ENCODE results near the gene SMARCC1. TPM values are rescaled to one million over a fixed set of nuclear protein-coding genes. Genes with fewer than 3 reads are reported as not detected.
A peak's percentile ranks its signal among the peaks of the same experiment; 100 is the strongest.
"Not testable (repeated sequence)": the region's sequence is repeated elsewhere in the genome, so short reads cannot be mapped to it uniquely, and the experiment has no call there.

Gene SMARCC1
- total RNA-seq, 1 donor from 2014 or later = 148 TPM

- H3K27me3 Mint-ChIP-seq; H3K27ac Mint-ChIP-seq; H3K4me1 Mint-ChIP-seq; H3K4me3 Mint-ChIP-seq; DNase-seq; intact Hi-C loops (cut with micrococcal nuclease); H3K9me3 Mint-ChIP-seq: not testable (repeated sequence)
- H3K36me3 Mint-ChIP-seq (ENCODE audit: low read depth) = peaks cover 26% of the 10 kb centered on the region
Observed at GRCh38 chr3:47750811-47751354, 30.8 kb downstream of the SMARCC1 start.

DNA sequence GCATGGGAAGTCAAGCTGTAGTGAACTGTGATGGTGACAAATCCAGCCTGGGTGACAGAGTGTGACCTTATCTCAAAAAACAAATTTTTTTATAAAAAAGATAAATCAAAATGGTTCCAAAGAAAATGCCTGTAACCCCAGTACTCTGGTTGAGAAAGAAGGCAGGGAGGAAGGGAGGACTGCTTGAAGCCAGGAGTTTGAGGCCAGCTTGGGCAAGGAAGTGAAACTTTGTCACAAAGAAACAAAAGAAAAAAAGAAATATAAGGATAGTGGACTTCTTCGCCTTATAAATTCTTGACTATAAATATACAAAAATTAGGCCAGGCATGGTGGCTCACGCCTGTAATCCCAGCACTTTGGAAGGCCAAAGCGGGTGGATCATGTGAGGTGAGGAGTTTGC, 34.1 kb downstream of the SMARCC1 start:
- no peaks in the 10 kb centered on the region for H3K9me3 Mint-ChIP-seq
- peaks cover 32% of the 10 kb centered on the region for H3K36me3 Mint-ChIP-seq (ENCODE audit: low read depth)

GRCh38 chr3:47746264-47746663, 35.4 kb downstream of the SMARCC1 start:
- intact Hi-C loops (cut with micrococcal nuclease) = no loop called here
- no peak overlapping the region for H3K4me3 Mint-ChIP-seq

More for the DNA sequence above, 34.1 kb downstream of the SMARCC1 start:
- intact Hi-C loops (cut with micrococcal nuclease) = no loop called here
- no peaks in the 10 kb centered on the region for H3K27me3 Mint-ChIP-seq
- no peak for DNase-seq
- no peaks in the 10 kb centered on the region for H3K4me1 Mint-ChIP-seq
- no peak overlapping the region for H3K27ac Mint-ChIP-seq
- no peak overlapping the region for H3K4me3 Mint-ChIP-seq

GRCh38 chr3:47743855-47744254, 37.8 kb downstream of the SMARCC1 start:
- Mint-ChIP-seq H3K36me3 (ENCODE audit: low read depth) (peaks cover 22% of the 10 kb centered on the region), H3K4me3 (no peak overlapping the region), H3K4me1 (peaks cover 7% of the 10 kb centered on the region), H3K27me3 (no peaks in the 10 kb centered on the region), H3K9me3 (no peaks in the 10 kb centered on the region), H3K27ac (no peak overlapping the region)
- intact Hi-C loops (cut with micrococcal nuclease) = no loop called here
- DNase-seq = no peak

More at GRCh38 chr3:47746264-47746663, 35.4 kb downstream of the SMARCC1 start:
- Mint-ChIP-seq H3K9me3 (no peaks in the 10 kb centered on the region), H3K36me3 (ENCODE audit: low read depth) (peaks cover 29% of the 10 kb centered on the region), H3K27ac (no peak overlapping the region), H3K27me3 (no peaks in the 10 kb centered on the region), H3K4me1 (peaks cover 3% of the 10 kb centered on the region)
- no peak for DNase-seq

DNA sequence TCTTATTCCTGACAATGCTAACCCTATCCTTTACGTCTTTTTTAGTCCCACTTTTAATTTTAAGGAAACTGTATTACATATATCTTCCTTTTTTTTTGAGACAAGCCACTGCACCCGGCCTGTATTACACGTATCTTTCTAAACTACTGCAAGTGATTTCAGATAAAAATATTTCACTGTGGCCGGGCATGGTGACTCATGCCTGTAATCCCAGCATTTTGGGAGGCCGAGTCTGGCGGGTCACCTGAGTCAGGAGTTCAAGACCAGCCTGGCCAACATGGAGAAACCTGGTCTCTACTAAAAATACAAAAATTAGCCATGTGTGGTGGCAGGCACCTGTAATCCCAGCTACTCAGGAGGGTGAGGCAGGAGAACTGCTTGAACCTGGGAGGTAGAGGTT, 38.3 kb downstream of the SMARCC1 start:
- intact Hi-C loops (cut with micrococcal nuclease); H3K27me3 Mint-ChIP-seq; H3K4me1 Mint-ChIP-seq; DNase-seq; H3K9me3 Mint-ChIP-seq; H3K27ac Mint-ChIP-seq; H3K4me3 Mint-ChIP-seq: not testable (repeated sequence)
- peaks cover 19% of the 10 kb centered on the region for H3K36me3 Mint-ChIP-seq (ENCODE audit: low read depth)

GRCh38 chr3:47741925-47742324, 39.8 kb downstream of the SMARCC1 start:
- peaks cover 10% of the 10 kb centered on the region for H3K4me1 Mint-ChIP-seq
- H3K27ac Mint-ChIP-seq = no peak overlapping the region
- peaks cover 21% of the 10 kb centered on the region for H3K36me3 Mint-ChIP-seq (ENCODE audit: low read depth)
- no peaks in the 10 kb centered on the region for H3K27me3 Mint-ChIP-seq
- no peaks in the 10 kb centered on the region for H3K9me3 Mint-ChIP-seq
- intact Hi-C loops (cut with micrococcal nuclease) = no loop called here
- DNase-seq = no peak
- no peak overlapping the region for H3K4me3 Mint-ChIP-seq

- Mint-ChIP-seq H3K9me3 (no peaks in the 10 kb centered on the region), H3K27ac (no peak overlapping the region), H3K4me1 (peaks cover 7% of the 10 kb centered on the region), H3K4me3 (no peak overlapping the region), H3K36me3 (ENCODE audit: low read depth) (peaks cover 51% of the 10 kb centered on the region), H3K27me3 (no peaks in the 10 kb centered on the region)
- no peak for DNase-seq
- intact Hi-C loops (cut with micrococcal nuclease) = loop anchor here (10.0 kb wide), 1 partner anchor 53 kb away; the partner anchor contains the start of gene SMARCC1
Observed at GRCh38 chr3:47732143-47732542, 49.5 kb downstream of the SMARCC1 start.

DNA sequence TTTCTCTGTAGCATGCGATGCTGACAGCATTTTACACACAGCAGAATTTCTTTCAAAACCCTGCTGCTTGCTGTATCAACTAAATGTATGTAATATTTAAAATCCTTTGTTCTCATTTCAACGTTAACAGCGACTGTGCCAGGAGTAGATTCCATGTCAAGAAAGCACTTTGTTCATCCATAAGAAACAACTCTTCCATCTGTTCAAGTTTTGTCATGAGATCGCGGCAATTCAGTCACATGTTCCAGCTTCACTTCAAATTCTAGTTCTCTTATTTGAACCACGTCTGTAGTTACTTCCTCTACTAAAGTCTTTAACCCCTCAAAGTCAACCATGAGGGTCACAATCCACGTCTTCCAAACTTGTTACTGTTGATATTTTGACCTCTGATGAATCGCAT, 50.6 kb downstream of the SMARCC1 start:
- no peak overlapping the region for H3K27ac Mint-ChIP-seq
- peaks cover 56% of the 10 kb centered on the region for H3K36me3 Mint-ChIP-seq (ENCODE audit: low read depth)
- H3K9me3 Mint-ChIP-seq = no peaks in the 10 kb centered on the region
- intact Hi-C loops (cut with micrococcal nuclease) = loop anchor here (10.0 kb wide), 1 partner anchor 54 kb away; the partner anchor contains the start of gene SMARCC1
- peaks cover 8% of the 10 kb centered on the region for H3K4me1 Mint-ChIP-seq
- no peak overlapping the region for H3K4me3 Mint-ChIP-seq
- no peak for DNase-seq
- no peaks in the 10 kb centered on the region for H3K27me3 Mint-ChIP-seq

- Mint-ChIP-seq H3K4me1 (peaks cover 8% of the 10 kb centered on the region), H3K9me3 (no peaks in the 10 kb centered on the region), H3K27ac (peak overlapping the region; percentile 3), H3K36me3 (ENCODE audit: low read depth) (peaks cover 34% of the 10 kb centered on the region), H3K27me3 (no peaks in the 10 kb centered on the region), H3K4me3 (no peak overlapping the region)
- intact Hi-C loops (cut with micrococcal nuclease) = loop anchor here (1.0 kb wide), 1 partner anchor 18 kb away; no protein-coding TSS in a partner anchor
- DNase-seq = peak; percentile 50
Observed at GRCh38 chr3:47722859-47723258, 58.8 kb downstream of the SMARCC1 start.

DNA sequence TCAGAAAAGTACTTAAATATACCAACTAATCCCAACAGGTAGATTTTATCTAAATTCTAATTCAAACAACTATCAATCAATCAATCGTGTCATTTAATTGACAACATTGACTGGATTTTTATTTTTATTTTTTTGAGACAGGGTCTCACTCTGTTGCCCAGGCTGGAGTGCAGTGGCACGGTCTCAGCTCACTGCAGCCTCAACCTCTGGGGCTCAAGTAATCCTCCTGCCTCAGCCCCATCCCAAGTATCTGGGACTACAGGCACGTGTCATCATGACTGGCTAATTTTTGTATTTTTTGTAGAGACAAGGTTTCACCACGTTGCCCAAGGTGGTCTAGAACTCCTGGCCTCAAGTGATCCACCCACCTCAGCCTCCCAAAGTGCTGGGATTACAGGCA, 64.2 kb downstream of the SMARCC1 start:
- H3K27me3 Mint-ChIP-seq; DNase-seq; H3K27ac Mint-ChIP-seq; H3K4me1 Mint-ChIP-seq; H3K9me3 Mint-ChIP-seq; intact Hi-C loops (cut with micrococcal nuclease); H3K4me3 Mint-ChIP-seq: not testable (repeated sequence)
- H3K36me3 Mint-ChIP-seq (ENCODE audit: low read depth) = peaks cover 35% of the 10 kb centered on the region

DNA sequence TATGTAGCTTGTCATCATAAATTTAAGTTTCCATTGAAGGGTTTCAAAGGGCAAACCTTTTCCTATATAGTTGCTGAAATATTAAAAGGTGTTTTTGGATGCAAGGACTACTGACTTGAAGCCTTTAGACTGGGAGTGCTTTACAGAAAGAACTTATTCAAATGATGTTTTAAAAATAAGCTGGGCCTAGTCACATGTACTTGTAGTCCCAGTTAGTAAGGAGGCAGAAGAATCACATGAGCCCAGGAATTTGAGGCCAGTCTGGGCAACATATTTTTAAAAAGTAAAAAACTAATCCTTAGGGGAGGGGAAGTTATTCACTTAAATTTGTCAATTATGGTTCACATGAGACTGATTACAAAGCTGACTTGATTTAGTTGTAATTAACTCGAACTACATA, 65.0 kb downstream of the SMARCC1 start:
- no peak overlapping the region for H3K4me3 Mint-ChIP-seq
- H3K9me3 Mint-ChIP-seq = no peaks in the 10 kb centered on the region
- peak overlapping the region; percentile 16 for H3K27ac Mint-ChIP-seq
- no peaks in the 10 kb centered on the region for H3K27me3 Mint-ChIP-seq
- H3K4me1 Mint-ChIP-seq = peaks cover 7% of the 10 kb centered on the region
- intact Hi-C loops (cut with micrococcal nuclease) = no loop called here
- no peak for DNase-seq
- H3K36me3 Mint-ChIP-seq (ENCODE audit: low read depth) = peaks cover 37% of the 10 kb centered on the region

DNA sequence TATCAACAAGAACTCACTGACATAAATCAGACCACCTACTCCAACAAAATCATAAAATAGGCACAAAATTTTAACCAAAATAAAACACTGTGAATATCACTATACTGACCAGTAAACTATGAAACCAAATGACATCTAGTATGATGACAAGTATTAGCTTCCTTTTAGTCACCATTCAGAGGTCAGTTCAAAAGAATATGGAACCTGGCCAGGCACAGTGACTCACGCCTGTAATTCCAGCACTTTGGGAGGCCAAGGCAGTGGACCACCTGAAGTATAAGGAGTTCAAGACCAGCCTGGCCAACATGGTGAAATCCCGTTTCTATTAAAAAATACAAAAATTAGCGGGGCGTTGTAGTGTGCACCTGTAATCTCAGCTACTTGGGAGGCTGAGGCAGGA, 65.8 kb downstream of the SMARCC1 start:
- no peak overlapping the region for H3K27ac Mint-ChIP-seq
- intact Hi-C loops (cut with micrococcal nuclease) = no loop called here

GRCh38 chr3:47714606-47715005, 67.1 kb downstream of the SMARCC1 start:
- H3K4me3 Mint-ChIP-seq = no peak overlapping the region
- peaks cover 7% of the 10 kb centered on the region for H3K4me1 Mint-ChIP-seq
- DNase-seq = no peak
- H3K27me3 Mint-ChIP-seq = no peaks in the 10 kb centered on the region
- no peak overlapping the region for H3K27ac Mint-ChIP-seq
- peaks cover 42% of the 10 kb centered on the region for H3K36me3 Mint-ChIP-seq (ENCODE audit: low read depth)
- no peaks in the 10 kb centered on the region for H3K9me3 Mint-ChIP-seq
- intact Hi-C loops (cut with micrococcal nuclease) = no loop called here

More for the DNA sequence above, 65.8 kb downstream of the SMARCC1 start:
- no peak for DNase-seq
- Mint-ChIP-seq H3K4me1 (peaks cover 7% of the 10 kb centered on the region), H3K9me3 (no peaks in the 10 kb centered on the region), H3K27me3 (no peaks in the 10 kb centered on the region), H3K4me3 (no peak overlapping the region), H3K36me3 (ENCODE audit: low read depth) (peaks cover 36% of the 10 kb centered on the region)

DNA sequence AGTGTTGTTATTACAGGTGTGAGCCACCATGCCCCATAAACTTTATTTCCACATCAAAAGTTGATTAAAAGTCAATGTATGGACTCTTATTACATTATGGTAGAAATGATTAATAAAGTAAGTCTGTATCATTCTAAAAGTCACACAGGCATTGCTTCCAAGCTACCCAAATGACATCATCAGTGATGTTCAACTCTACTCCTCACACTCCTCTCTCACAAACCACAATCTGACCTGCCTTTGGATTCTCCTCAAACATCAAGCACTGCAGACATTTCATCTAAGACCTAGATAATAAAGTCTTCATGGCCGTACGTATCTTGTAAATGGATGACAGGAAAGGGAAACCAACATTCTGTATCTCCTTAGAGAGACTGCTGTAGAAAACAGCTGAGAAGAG, 68.0 kb downstream of the SMARCC1 start:
- DNase-seq = no peak
- Mint-ChIP-seq H3K36me3 (ENCODE audit: low read depth) (peaks cover 45% of the 10 kb centered on the region), H3K9me3 (no peaks in the 10 kb centered on the region), H3K27me3 (no peaks in the 10 kb centered on the region), H3K4me1 (peaks cover 7% of the 10 kb centered on the region), H3K4me3 (no peak overlapping the region), H3K27ac (no peak overlapping the region)
- intact Hi-C loops (cut with micrococcal nuclease) = no loop called here

DNA sequence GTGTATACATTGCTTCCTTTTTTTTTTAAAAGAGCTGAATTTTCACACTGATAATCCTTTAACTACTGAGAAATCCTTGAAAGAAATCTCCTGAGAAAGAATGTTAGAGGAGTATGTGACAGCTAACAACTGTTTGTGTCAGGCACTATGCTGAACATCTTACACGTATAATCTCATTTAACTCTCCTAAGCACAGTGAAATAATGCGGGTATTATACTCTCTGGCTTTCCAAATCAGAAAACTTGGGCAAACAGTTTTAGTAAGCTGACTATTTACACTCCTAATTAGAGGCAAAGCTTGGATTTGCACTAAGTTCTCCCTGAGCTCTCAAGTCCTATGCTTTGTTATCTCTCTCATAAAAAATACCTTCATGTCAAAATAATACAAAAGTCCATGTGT, 69.3 kb downstream of the SMARCC1 start:
- Mint-ChIP-seq H3K27ac (no peak overlapping the region), H3K27me3 (no peaks in the 10 kb centered on the region), H3K4me3 (no peak overlapping the region), H3K9me3 (no peaks in the 10 kb centered on the region), H3K36me3 (ENCODE audit: low read depth) (peaks cover 49% of the 10 kb centered on the region), H3K4me1 (peaks cover 7% of the 10 kb centered on the region)
- no peak for DNase-seq
- intact Hi-C loops (cut with micrococcal nuclease) = no loop called here

All from activated CD4-positive, alpha-beta T cell treated with anti-CD3 and anti-CD28 coated beads, Interleukin-2, amount 10 ng/mL, durations not matched to agents 24 days and 14 days (primary cell).